Liver (tissue), 9 donors: Measurements from ENCODE around the gene GRIN2A. TPM values are rescaled to one million over a fixed set of nuclear protein-coding genes. Genes with fewer than 3 reads are reported as not detected.

Experiments
- DNase-seq: peaks from one replicate; pipeline ENCODE4 v3.0.0-alpha.2; 2017; ENCODE audit warnings: low spot score
- H3K27ac ChIP-seq, 2 donors: one replicate each; pipeline ENCODE4 v1.7.0; 2013; ENCODE audit warnings: inconsistent platforms in 2 of 2, low read length in 2 of 2, control low read depth in 1 of 2, low read depth in 1 of 2, mild to moderate bottlenecking in 1 of 2
- H3K27me3 ChIP-seq, 4 donors: one replicate each; pipeline versions ENCODE4 v1.6.1 to v1.7.0; 2013; ENCODE audit warnings: low read length in 3 of 4, inconsistent platforms in 1 of 4, mild to moderate bottlenecking in 1 of 4, moderate library complexity in 1 of 4; ENCODE audit not compliant: control insufficient read depth in 4 of 4, insufficient read depth in 4 of 4
- H3K36me3 ChIP-seq, 4 donors: one replicate each; pipeline versions ENCODE4 v1.6.1 to v1.7.0; 2013; ENCODE audit warnings: low read length in 3 of 4, mild to moderate bottlenecking in 3 of 4, low read depth in 1 of 4, moderate library complexity in 1 of 4; ENCODE audit not compliant: control insufficient read depth in 4 of 4, insufficient read depth in 3 of 4
- H3K4me1 ChIP-seq, 4 donors: one replicate each; pipeline versions ENCODE4 v1.6.1 to v1.7.0; 2013; ENCODE audit warnings: low read length in 3 of 4, mild to moderate bottlenecking in 3 of 4, moderate library complexity in 1 of 4; ENCODE audit not compliant: control insufficient read depth in 4 of 4, insufficient read depth in 4 of 4
- H3K4me3 ChIP-seq, 3 donors: one replicate each; pipeline versions ENCODE4 v1.6.1 to v1.7.0; 2013; ENCODE audit warnings: low read length in 3 of 3, control low read depth in 1 of 3, low read depth in 1 of 3, mild to moderate bottlenecking in 1 of 3
- H3K9ac ChIP-seq, 2 donors: one replicate each; pipeline ENCODE4 v1.7.0; 2013; ENCODE audit warnings: low read length in 2 of 2, mild to moderate bottlenecking in 2 of 2, moderate library complexity in 2 of 2, control low read depth in 1 of 2, low read depth in 1 of 2
- H3K9me3 ChIP-seq, 4 donors: one replicate each; pipeline versions ENCODE4 v1.6.1 to v1.7.0; 2013; ENCODE audit warnings: low read length in 3 of 4; ENCODE audit not compliant: control insufficient read depth in 4 of 4
- EGR1 ChIP-seq, 2 donors: IDR thresholded peaks; 2 replicates each; pipeline ENCODE4 v1.6.1; 2016 to 2018; ENCODE audit warnings: antibody characterized with exemption in 2 of 2, low read depth in 2 of 2
- FOXA1 ChIP-seq: IDR thresholded peaks from 2 replicates; pipeline ENCODE4 v1.6.1; 2016; ENCODE audit warnings: antibody characterized with exemption
- FOXA2 ChIP-seq: IDR thresholded peaks from 2 replicates; pipeline ENCODE4 v1.6.1; 2016; ENCODE audit warnings: antibody characterized with exemption
- GABPA ChIP-seq, 2 donors: IDR thresholded peaks in 1 of 2; conservative IDR thresholded peaks in 1 of 2; 2 replicates each; pipeline ENCODE4 v1.6.1; 2016; ENCODE audit warnings: antibody characterized with exemption in 2 of 2, mild to moderate bottlenecking in 1 of 2, moderate library complexity in 1 of 2
- HNF4A ChIP-seq, 2 donors: conservative IDR thresholded peaks; 2 replicates each; pipeline ENCODE4 v1.6.1; 2016; ENCODE audit warnings: antibody characterized with exemption in 2 of 2, mild to moderate bottlenecking in 2 of 2
- HNF4G ChIP-seq: IDR thresholded peaks from 2 replicates; pipeline ENCODE4 v1.6.1; 2016; ENCODE audit warnings: antibody characterized with exemption
- JUND ChIP-seq, 2 donors: IDR thresholded peaks; 2 replicates each; pipeline ENCODE4 v1.6.1; 2016; ENCODE audit warnings: antibody characterized with exemption in 2 of 2
- NR2F2 ChIP-seq: IDR thresholded peaks from 2 replicates; pipeline ENCODE4 v1.6.1; 2016; ENCODE audit warnings: antibody characterized with exemption
- RAD21 ChIP-seq, 2 donors: IDR thresholded peaks; 2 replicates each; pipeline ENCODE4 v1.6.1; 2016; ENCODE audit warnings: antibody characterized with exemption in 2 of 2, mild to moderate bottlenecking in 2 of 2
- RXRA ChIP-seq, 2 donors: IDR thresholded peaks; 2 replicates each; pipeline ENCODE4 v1.6.1; 2017 to 2018; ENCODE audit warnings: antibody characterized with exemption in 2 of 2, mild to moderate bottlenecking in 1 of 2
- TAF1 ChIP-seq: conservative IDR thresholded peaks from 2 replicates; pipeline ENCODE4 v1.6.1; 2016; ENCODE audit warnings: antibody characterized with exemption, mild to moderate bottlenecking
- YY1 ChIP-seq: IDR thresholded peaks from 2 replicates; pipeline ENCODE4 v1.6.1; 2016; ENCODE audit warnings: antibody characterized with exemption, mild to moderate bottlenecking
- WGBS: extraction: QIAGEN DNeasy Blood & Tissue Kit; methylation state at CpG from one replicate; pipeline ENCODE4 v1.1.7; 2013; 5-methylcytosine and 5-hydroxymethylcytosine counted together
- polyA plus RNA-seq, 2 donors: library from polyadenylated mRNA; stranded (reverse) in 1 of 2; unstranded in 1 of 2; fragments of 200-250 nt in 1 of 2; fragments of >200 nt in 1 of 2; fragmentation: Nextera tagmentation in 1 of 2; extraction: Ambion mirVana in 1 of 2; gene quantifications; one replicate each; pipeline versions ENCODE4 v1.2.1 to v1.2.3, GENCODE V29; 2013 to 2015
- total RNA-seq, 2 donors: library from RNA; depleted of rRNA; stranded (reverse); fragments of >200 nt; gene quantifications; one replicate each; pipeline ENCODE4 v1.2.3, GENCODE V29; 2014
- TF ChIP-seq, protein P1 (sequence below): IDR thresholded peaks from 2 replicates; pipeline ENCODE4 v1.6.1; 2016; ENCODE audit warnings: antibody characterized with exemption, mild to moderate bottlenecking
- TF ChIP-seq, protein P2 (sequence below): IDR thresholded peaks from 2 replicates; pipeline ENCODE4 v1.6.1; 2016; ENCODE audit warnings: antibody characterized with exemption
- TF ChIP-seq, protein P3 (sequence below): IDR thresholded peaks from 2 replicates; pipeline ENCODE4 v1.6.1; 2016; ENCODE audit warnings: antibody characterized with exemption
- TF ChIP-seq, protein P4 (sequence below): IDR thresholded peaks from 2 replicates; pipeline ENCODE4 v1.6.1; 2016; ENCODE audit warnings: antibody characterized with exemption
- donor health status: healthy.
- donor health status: healthy.
- donor health status: healthy.
- donor health status: healthy.
- donor health status: healthy.

Gene GRIN2A
- total and polyA plus RNA-seq, 4 donors, result under 0.01 to 0.08 (median 0.07) TPM; not detected in 1

DNA sequence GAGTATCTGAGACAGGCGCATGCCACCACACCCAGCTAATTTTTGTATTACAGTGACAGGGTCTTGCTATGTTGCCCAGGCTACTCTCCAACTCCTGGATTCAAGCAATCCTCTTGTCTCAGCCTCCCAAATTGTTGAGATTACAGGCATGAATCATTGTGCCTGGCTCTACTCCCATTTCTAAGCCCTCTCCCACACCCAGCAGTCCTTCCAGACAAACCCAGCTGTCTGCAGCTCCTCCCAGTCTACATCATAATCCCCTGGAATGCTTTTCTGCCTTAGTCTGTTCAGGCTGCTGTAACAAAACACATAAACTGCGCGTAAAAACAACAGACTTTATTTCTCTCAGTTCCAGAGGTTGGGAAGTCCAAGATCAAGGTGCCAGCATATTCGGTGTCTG is 144.5 kb downstream of the GRIN2A start:
- H3K4me1 ChIP-seq, result no peaks in the 10 kb centered on the region
- no peak overlapping the region for H3K27ac ChIP-seq
- no peak for DNase-seq
- H3K36me3 ChIP-seq, result no peaks in the 10 kb centered on the region
- H3K4me3 ChIP-seq, result no peak overlapping the region
- no peak overlapping the region for H3K9ac ChIP-seq
- H3K27me3 ChIP-seq, result peaks cover 0 to 7% (median 4%) of the 10 kb centered on the region in 4 donors
- TF ChIP-seq, protein P1, sequence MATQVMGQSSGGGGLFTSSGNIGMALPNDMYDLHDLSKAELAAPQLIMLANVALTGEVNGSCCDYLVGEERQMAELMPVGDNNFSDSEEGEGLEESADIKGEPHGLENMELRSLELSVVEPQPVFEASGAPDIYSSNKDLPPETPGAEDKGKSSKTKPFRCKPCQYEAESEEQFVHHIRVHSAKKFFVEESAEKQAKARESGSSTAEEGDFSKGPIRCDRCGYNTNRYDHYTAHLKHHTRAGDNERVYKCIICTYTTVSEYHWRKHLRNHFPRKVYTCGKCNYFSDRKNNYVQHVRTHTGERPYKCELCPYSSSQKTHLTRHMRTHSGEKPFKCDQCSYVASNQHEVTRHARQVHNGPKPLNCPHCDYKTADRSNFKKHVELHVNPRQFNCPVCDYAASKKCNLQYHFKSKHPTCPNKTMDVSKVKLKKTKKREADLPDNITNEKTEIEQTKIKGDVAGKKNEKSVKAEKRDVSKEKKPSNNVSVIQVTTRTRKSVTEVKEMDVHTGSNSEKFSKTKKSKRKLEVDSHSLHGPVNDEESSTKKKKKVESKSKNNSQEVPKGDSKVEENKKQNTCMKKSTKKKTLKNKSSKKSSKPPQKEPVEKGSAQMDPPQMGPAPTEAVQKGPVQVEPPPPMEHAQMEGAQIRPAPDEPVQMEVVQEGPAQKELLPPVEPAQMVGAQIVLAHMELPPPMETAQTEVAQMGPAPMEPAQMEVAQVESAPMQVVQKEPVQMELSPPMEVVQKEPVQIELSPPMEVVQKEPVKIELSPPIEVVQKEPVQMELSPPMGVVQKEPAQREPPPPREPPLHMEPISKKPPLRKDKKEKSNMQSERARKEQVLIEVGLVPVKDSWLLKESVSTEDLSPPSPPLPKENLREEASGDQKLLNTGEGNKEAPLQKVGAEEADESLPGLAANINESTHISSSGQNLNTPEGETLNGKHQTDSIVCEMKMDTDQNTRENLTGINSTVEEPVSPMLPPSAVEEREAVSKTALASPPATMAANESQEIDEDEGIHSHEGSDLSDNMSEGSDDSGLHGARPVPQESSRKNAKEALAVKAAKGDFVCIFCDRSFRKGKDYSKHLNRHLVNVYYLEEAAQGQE, result no peak
- TF ChIP-seq, protein P2, sequence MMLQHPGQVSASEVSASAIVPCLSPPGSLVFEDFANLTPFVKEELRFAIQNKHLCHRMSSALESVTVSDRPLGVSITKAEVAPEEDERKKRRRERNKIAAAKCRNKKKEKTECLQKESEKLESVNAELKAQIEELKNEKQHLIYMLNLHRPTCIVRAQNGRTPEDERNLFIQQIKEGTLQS, result no peak
- TF ChIP-seq, protein P3, sequence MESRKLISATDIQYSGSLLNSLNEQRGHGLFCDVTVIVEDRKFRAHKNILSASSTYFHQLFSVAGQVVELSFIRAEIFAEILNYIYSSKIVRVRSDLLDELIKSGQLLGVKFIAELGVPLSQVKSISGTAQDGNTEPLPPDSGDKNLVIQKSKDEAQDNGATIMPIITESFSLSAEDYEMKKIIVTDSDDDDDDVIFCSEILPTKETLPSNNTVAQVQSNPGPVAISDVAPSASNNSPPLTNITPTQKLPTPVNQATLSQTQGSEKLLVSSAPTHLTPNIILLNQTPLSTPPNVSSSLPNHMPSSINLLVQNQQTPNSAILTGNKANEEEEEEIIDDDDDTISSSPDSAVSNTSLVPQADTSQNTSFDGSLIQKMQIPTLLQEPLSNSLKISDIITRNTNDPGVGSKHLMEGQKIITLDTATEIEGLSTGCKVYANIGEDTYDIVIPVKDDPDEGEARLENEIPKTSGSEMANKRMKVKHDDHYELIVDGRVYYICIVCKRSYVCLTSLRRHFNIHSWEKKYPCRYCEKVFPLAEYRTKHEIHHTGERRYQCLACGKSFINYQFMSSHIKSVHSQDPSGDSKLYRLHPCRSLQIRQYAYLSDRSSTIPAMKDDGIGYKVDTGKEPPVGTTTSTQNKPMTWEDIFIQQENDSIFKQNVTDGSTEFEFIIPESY, result no peak
- TF ChIP-seq, protein P4, sequence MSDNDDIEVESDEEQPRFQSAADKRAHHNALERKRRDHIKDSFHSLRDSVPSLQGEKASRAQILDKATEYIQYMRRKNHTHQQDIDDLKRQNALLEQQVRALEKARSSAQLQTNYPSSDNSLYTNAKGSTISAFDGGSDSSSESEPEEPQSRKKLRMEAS, result no peak
- TF ChIP-seq FOXA2, result no peak
- TF ChIP-seq HNF4G, result no peak
- no peak for TF ChIP-seq RXRA (IDR thresholded peaks at IDR 0.05)
- no peak for TF ChIP-seq TAF1
- TF ChIP-seq HNF4A (conservative IDR thresholded peaks at IDR 0.05), result no peak
- no peak for TF ChIP-seq NR2F2
- no peak for TF ChIP-seq JUND (IDR thresholded peaks at IDR 0.05)
- TF ChIP-seq EGR1 (IDR thresholded peaks at IDR 0.05; ENCODE audit: low read depth in 2 of 2), result no peak
- WGBS, result 84% methylated on average over 4 of the region's 4 CpGs
- peaks cover 0 to 1% (median 0%) of the 10 kb centered on the region in 4 donors for H3K9me3 ChIP-seq

DNA sequence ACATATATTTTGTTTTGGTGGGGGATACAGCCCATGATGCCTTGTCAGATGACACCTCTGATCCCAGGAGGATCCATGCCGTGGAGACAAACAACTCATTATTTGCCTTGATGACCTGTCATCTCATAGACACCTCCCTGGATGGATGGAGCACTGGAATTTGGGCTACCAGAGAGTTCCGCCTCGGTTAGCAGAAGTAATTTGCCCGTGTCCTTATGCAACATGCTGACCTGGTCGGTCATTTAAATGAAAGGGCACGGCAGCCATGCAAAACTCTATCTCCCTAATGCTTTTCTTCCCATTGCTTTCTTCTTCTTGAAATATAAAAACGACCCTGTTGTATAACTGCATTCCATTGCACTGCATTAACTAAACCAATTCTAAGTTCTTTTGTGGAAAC is 145.3 kb downstream of the GRIN2A start:
- no peak for DNase-seq
- Histone ChIP-seq H3K9me3 (peaks cover 0 to 1% (median 0%) of the 10 kb centered on the region in 4 donors), H3K27me3 (peaks cover 0 to 7% (median 4%) of the 10 kb centered on the region in 4 donors), H3K27ac (no peak overlapping the region), H3K36me3 (no peaks in the 10 kb centered on the region), H3K9ac (no peak overlapping the region), H3K4me1 (no peaks in the 10 kb centered on the region), H3K4me3 (no peak overlapping the region)
- WGBS, result 72% methylated on average over 7 of the region's 7 CpGs
- TF ChIP-seq EGR1 (IDR thresholded peaks at IDR 0.05; ENCODE audit: low read depth in 2 of 2) (no peak), HNF4A (conservative IDR thresholded peaks at IDR 0.05) (no peak), RAD21 (IDR thresholded peaks at IDR 0.05) (no peak), FOXA1 (no peak), YY1 (no peak), GABPA (IDR thresholded peaks at IDR 0.05 in 1 of 2, conservative IDR thresholded peaks at IDR 0.05 in 1 of 2) (no peak), TAF1 (no peak), JUND (IDR thresholded peaks at IDR 0.05) (no peak)
- TF ChIP-seq, protein P3, result no peak
- TF ChIP-seq, protein P2, result no peak
